IMR-90 (cell line): ENCODE measurements around the gene JAKMIP3. TPM values are rescaled to one million over a fixed set of nuclear protein-coding genes. Genes with fewer than 3 reads are reported as not detected.

Experiments used
- ATAC-seq: fragments of 200-7000 bp; cut with Tn5 transposase; 2 replicates; pipeline ENCODE4 v1.9.1; 2020; ENCODE audit warnings: low read depth, mild to moderate bottlenecking, moderate library complexity
- BruUV-seq: library from RNA; stranded (reverse); fragments of 400-500 nt; replicated peaks from 2 replicates; lab custom pipeline; 2021; lab: Mats Ljungman, UMichigan
- CTCF ChIA-PET: fragments of 300-600 bp; formaldehyde crosslinking; extraction: SDS; loops from one replicate; lab custom pipeline; 2021; ENCODE audit warnings: antibody characterized with exemption; lab: Yijun Ruan, JAX
- POLR2A ChIA-PET: fragments of 300-600 bp; sonication (Branson Sonifier 250); formaldehyde crosslinking; loops from one replicate; lab custom pipeline; 2022; ENCODE audit warnings: antibody characterized with exemption; ENCODE audit not compliant: unreplicated experiment; lab: Charles Lee
- DNase-seq: peaks from one replicate; pipeline ENCODE4 v3.0.0; 2013
- H2AFZ ChIP-seq: replicated peaks from 2 replicates; pipeline ENCODE3; 2013; ENCODE audit warnings: low read length, mild to moderate bottlenecking; ENCODE audit not compliant: poor library complexity
- H2AK5ac ChIP-seq: 2 replicates; pipeline ENCODE4 v1.6.1; 2013; ENCODE audit warnings: low read depth, low read length, inconsistent platforms
- H2AK9ac ChIP-seq: replicated peaks from 2 replicates; pipeline ENCODE3; 2013; ENCODE audit warnings: mild to moderate bottlenecking, low read depth, low read length, moderate library complexity; ENCODE audit not compliant: poor library complexity
- H2BK120ac ChIP-seq: 2 replicates; pipeline ENCODE4 v1.6.1; 2013; ENCODE audit warnings: low read depth, low read length, inconsistent platforms
- H2BK15ac ChIP-seq: 3 replicates; pipeline ENCODE4 v1.6.1; 2013; ENCODE audit warnings: low read depth, low read length, inconsistent platforms
- H2BK20ac ChIP-seq: 2 replicates; pipeline ENCODE4 v1.6.1; 2013; ENCODE audit warnings: low read depth, mild to moderate bottlenecking, inconsistent platforms, low read length, moderate library complexity
- H2BK5ac ChIP-seq: 2 replicates; pipeline ENCODE4 v1.6.1; 2013; ENCODE audit warnings: mild to moderate bottlenecking, low read depth, low read length, inconsistent platforms; ENCODE audit not compliant: poor library complexity, severe bottlenecking
- H3K14ac ChIP-seq: replicated peaks from 2 replicates; pipeline ENCODE4 v1.6.1; 2013; ENCODE audit warnings: low read depth, low read length, inconsistent platforms
- H3K18ac ChIP-seq: 2 replicates; pipeline ENCODE4 v1.6.1; 2013; ENCODE audit warnings: low read depth, low read length, control low read depth
- H3K23ac ChIP-seq: 2 replicates; pipeline ENCODE4 v1.6.1; 2013; ENCODE audit warnings: low read depth, low read length, inconsistent platforms
- H3K27ac ChIP-seq: 2 replicates; pipeline ENCODE4 v1.5.1; 2013; ENCODE audit warnings: mild to moderate bottlenecking, control low read depth, low read length; ENCODE audit not compliant: insufficient read depth
- H3K27me3 ChIP-seq: 2 replicates; pipeline ENCODE4 v1.6.1; 2013; ENCODE audit warnings: low read length; ENCODE audit not compliant: control insufficient read depth, insufficient read depth
- H3K36me3 ChIP-seq: 2 replicates; pipeline ENCODE4 v1.6.1; 2013; ENCODE audit warnings: low read length, mixed read lengths; ENCODE audit not compliant: control insufficient read depth, insufficient read depth
- H3K4ac ChIP-seq: 2 replicates; pipeline ENCODE4 v1.6.1; 2013; ENCODE audit warnings: low read depth, low read length, inconsistent platforms
- H3K4me1 ChIP-seq: 2 replicates; pipeline ENCODE4 v1.6.1; 2013; ENCODE audit warnings: low read length, mixed read lengths; ENCODE audit not compliant: control insufficient read depth, insufficient read depth
- H3K4me2 ChIP-seq: 2 replicates; pipeline ENCODE4 v1.6.1; 2013; ENCODE audit warnings: low read depth, mild to moderate bottlenecking, control low read depth, low read length, moderate library complexity
- H3K4me3 ChIP-seq: 2 replicates; pipeline ENCODE4 v1.5.1; 2013; ENCODE audit warnings: low read depth, mild to moderate bottlenecking, control low read depth, low read length, moderate library complexity; ENCODE audit not compliant: insufficient read depth
- H3K56ac ChIP-seq: 2 replicates; pipeline ENCODE4 v1.6.1; 2013; ENCODE audit warnings: low read length, inconsistent platforms; ENCODE audit not compliant: insufficient read depth; ENCODE audit errors: extremely low read depth
- H3K79me1 ChIP-seq, 2 experiments: 2 replicates each; pipeline ENCODE4 v1.6.1; 2013; ENCODE audit warnings: low read length in 2 of 2, inconsistent platforms in 1 of 2, low read depth in 1 of 2
- H3K9ac ChIP-seq: 2 replicates; pipeline ENCODE4 v1.6.1; 2013; ENCODE audit warnings: low read depth, low read length, control low read depth
- H3K9me1 ChIP-seq: 2 replicates; pipeline ENCODE4 v1.6.1; 2013; ENCODE audit warnings: low read length, inconsistent platforms; ENCODE audit not compliant: insufficient read depth
- H3K9me3 ChIP-seq: 2 replicates; pipeline ENCODE4 v1.6.1; 2013; ENCODE audit warnings: low read length; ENCODE audit not compliant: control insufficient read depth, insufficient read depth
- H4K20me1 ChIP-seq: 2 replicates; pipeline ENCODE4 v1.6.1; 2013; ENCODE audit warnings: low read length, inconsistent platforms; ENCODE audit not compliant: insufficient read depth
- H4K5ac ChIP-seq: 2 replicates; pipeline ENCODE4 v1.6.1; 2013; ENCODE audit warnings: mild to moderate bottlenecking, low read depth, low read length, control low read depth
- H4K8ac ChIP-seq, 2 experiments: 2 replicates each; pipeline ENCODE4 v1.6.1; 2013; ENCODE audit warnings: low read depth in 2 of 2, low read length in 2 of 2, control low read depth in 1 of 2, inconsistent platforms in 1 of 2
- H4K91ac ChIP-seq: 2 replicates; pipeline ENCODE4 v1.6.1; 2013; ENCODE audit warnings: low read depth, low read length, inconsistent platforms; ENCODE audit not compliant: insufficient read depth
- CHD1 ChIP-seq: IDR thresholded peaks from 2 replicates; pipeline ENCODE4 v1.6.1; 2012; ENCODE audit warnings: low read depth, low read length, improper control_type of control experiment
- POLR2A ChIP-seq: IDR thresholded peaks from 2 replicates; pipeline ENCODE4 v1.6.1; 2012; ENCODE audit warnings: mild to moderate bottlenecking, low read depth, low read length
- WGBS, 2 experiments: methylation state at CpG; one replicate each; pipeline versions ENCODE4 v1.1.5 to v1.1.7; 2013; ENCODE audit warnings: missing lambda C conversion rate in 2 of 2; ENCODE audit not compliant: insufficient read length in 1 of 2; ENCODE audit errors: extremely low coverage in 2 of 2; 5-methylcytosine and 5-hydroxymethylcytosine counted together
- dilution Hi-C: fragments of 300-500 bp; cut with HindIII; formaldehyde crosslinking; loops from one replicate; pipeline ENCODE4 v1.14.3; 2018; ENCODE audit warnings: low sequenced_read_pairs; ENCODE audit not compliant: unreplicated experiment
- in situ Hi-C: fragments of 300-500 bp; cut with MboI; formaldehyde crosslinking; loops from 3 replicates; pipeline ENCODE4 v1.14.3; 2019; ENCODE audit warnings: low sequenced_read_pairs, inconsistent platforms, mixed read lengths
- intact Hi-C: fragments of 100-400 bp; cut with micrococcal nuclease; formaldehyde crosslinking; loops from 2 replicates; pipeline ENCODE4 v1.10.0; 2022
- polyA plus RNA-seq, 3 experiments: library from polyadenylated mRNA; depleted of rRNA; stranded (reverse); fragments of >200 nt; gene quantifications; 2 replicates each; pipeline ENCODE4 v1.2.3, GENCODE V29; 2012; ENCODE audit warnings: low replicate concordance in 1 of 3
- total RNA-seq: library from RNA; depleted of rRNA; stranded (reverse); fragments of >200 nt; gene quantifications from 2 replicates; pipeline ENCODE4 v1.2.3, GENCODE V29; 2012

JAKMIP3 gene
- total and polyA plus RNA-seq, 2 of the 4 experiments (the other 2 are of a cell fraction): under 0.01 to 0.22 TPM

GRCh38 chr10:132041340-132041739 lies 24.4 kb upstream of the JAKMIP3 start:
- no CpG with 5 or more reads among the region's 15 CpGs for WGBS, 2 experiments
- Histone ChIP-seq H2AK9ac (no peak overlapping the region), H3K4me3 (no peak overlapping the region), H4K5ac (no peak overlapping the region), H4K91ac (no peak overlapping the region), H3K9me1 (no peaks in the 10 kb centered on the region), H3K18ac (no peak overlapping the region), H2BK120ac (no peak overlapping the region), H3K4me2 (no peak overlapping the region), H3K36me3 (no peaks in the 10 kb centered on the region), H3K14ac (no peak overlapping the region), H2BK15ac (no peak overlapping the region), H3K9ac (no peak overlapping the region), H3K4ac (no peak overlapping the region), H2BK20ac (no peak overlapping the region), H2AFZ (no peak overlapping the region), H3K9me3 (no peaks in the 10 kb centered on the region), H4K20me1 (no peaks in the 10 kb centered on the region), H3K4me1 (no peaks in the 10 kb centered on the region), H3K27me3 (peaks cover 50% of the 10 kb centered on the region), H3K27ac (no peak overlapping the region), H2BK5ac (no peak overlapping the region), H2AK5ac (no peak overlapping the region), H4K8ac (no peak overlapping the region), H3K56ac (no peak overlapping the region), H3K79me1 (no peaks in the 10 kb centered on the region), H3K23ac (no peak overlapping the region)
- DNase-seq (no peak), ATAC-seq (no peak)
- ChIA-PET POLR2A (no interaction called here), CTCF (no interaction called here)
- intact Hi-C loops: no loop called here
- no TSS peak for BruUV-seq
- in situ Hi-C loops: no loop called here
- no peak for TF ChIP-seq POLR2A
- TF ChIP-seq CHD1: no peak
- dilution Hi-C loops: no loop called here
